GM21529 (cell line): Measurements from ENCODE around the gene ICAM4.
"Not testable (repeated sequence)": the region's sequence is repeated elsewhere in the genome, so short reads cannot be mapped to it uniquely, and the experiment has no call there.

Experiments used
- ATAC-seq: cut with Tn5 transposase; IDR thresholded peaks from one replicate; pipeline ENCODE4 v1.9.1; 2021; ENCODE audit not compliant: unreplicated experiment

ICAM4 gene

GRCh38 chr19:10336725-10337124 lies 50.0 kb downstream of the ICAM4 start:
- ATAC-seq = not testable (repeated sequence)
